ENCODE results near the gene RELA.
"Not testable (repeated sequence)": the region's sequence is repeated elsewhere in the genome, so short reads cannot be mapped to it uniquely, and the experiment has no call there.

RELA gene

DNA sequence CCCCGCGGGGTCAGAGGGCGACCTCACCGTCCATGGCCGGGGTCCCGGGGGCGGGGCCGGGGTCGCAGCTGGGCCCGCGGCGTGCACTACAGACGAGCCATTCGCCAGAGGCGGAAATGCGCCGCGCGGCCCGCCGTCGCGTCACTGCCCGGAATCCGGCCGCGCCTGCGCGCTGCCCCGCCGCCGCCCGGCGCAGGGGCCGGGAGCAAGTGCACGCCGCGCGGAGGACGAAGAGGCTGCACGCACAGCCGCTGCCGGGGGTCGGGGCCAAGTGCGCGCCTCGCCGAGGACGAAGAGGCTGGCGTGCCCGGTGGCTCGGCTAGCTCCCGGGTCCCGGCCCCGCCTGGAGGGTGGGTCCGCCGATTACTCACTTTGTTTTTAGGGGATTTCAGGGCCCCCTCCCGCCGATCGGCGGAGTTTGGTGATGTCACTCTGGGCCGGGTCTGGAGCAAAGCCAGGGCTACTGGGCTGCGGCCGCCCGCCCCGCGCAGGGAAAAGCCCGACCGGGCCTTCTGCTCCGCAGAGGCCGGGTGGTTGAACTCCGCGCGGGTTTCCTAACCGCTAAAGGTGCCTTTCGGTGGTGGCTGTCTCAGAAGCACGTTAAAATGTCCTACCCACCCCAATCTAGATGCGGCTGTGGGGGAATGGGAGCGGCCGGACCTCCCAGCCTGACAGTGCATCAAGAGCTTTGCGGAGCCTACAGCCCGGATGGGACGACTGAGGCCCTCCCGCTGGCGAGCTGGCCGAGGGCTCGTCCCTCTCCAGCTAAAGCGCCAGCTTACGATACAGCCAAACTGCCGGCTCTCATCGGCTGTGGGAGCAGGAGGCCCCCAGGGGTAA, at the start of gene RELA:
Gene RELA (minus strand): TSS at position 118 of the 840 bp plus-strand sequence. CDS start 84 bp downstream, at position 34.
- peak; percentile 94 for DNase-seq (ENCODE audit: insufficient read length, low spot score)
- peak; percentile 98 for FAIRE-seq

DNA sequence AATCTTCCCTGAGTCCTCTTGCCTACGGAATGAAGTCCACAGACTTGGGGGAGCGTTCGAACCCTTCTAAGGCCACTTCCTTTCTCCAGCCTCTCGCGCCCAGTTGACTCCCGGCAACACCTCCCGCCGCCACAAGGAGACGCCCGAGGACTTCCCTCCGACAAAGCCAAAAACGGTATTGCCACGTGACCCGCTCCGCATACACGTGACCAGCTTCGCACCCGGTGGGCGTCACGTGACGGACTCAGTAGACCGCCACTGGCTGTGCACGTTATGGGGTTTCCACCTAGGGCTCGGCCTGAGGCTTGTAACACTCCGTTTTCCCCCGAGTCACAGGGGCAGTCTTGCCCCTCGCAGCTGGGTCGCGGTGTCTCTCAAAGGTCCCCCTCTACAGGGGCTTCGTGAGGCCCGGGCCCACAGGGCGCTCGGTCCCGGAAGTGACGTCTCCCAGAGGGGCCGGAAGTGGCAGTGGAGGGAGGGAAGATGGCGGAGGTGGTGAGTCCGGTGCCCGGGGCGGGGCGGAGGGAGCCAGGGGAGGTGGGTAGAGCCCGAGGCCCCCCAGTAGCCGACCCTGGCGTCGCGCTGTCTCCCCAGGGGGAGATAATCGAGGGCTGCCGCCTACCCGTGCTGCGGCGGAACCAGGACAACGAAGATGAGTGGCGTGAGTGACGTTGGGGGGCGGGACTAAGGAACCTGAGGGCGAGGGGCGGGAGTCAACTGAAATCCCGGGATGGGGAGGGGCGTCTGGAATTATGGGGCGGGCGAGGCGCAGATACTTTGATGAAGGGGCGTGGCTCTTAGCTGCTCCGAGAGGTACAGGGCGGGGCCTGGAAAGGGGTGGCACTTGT, 49.3 kb upstream of the RELA start, which contains the start of gene KAT5:
Gene KAT5 (plus strand): TSS at position 468 of the 848 bp plus-strand sequence. CDS start 16 bp downstream, at position 484.
- DNase-seq (ENCODE audit: insufficient read length, low spot score) (peak; percentile 99), FAIRE-seq (peak; percentile 99)

DNA sequence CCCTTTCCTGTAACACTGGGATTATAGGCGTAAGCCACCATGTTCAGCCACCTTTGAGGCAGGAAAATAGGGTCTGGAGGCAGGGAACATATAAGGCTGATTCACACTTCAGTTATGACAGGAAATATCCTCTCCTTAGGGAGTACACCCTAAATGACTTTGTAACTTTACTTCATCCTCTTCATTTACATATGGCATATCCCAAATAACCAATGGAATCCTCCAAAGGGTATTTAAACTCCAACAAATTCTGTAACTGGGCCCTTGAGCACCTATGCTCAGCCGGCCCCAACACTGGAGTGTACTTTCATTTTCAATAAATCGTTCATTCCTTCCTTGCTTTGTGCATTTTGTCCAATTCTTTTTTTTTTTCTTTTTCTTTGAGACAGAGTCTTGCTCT, 47.7 kb upstream of the RELA start:
- FAIRE-seq (no peak), DNase-seq (ENCODE audit: insufficient read length, low spot score) (no peak)

DNA sequence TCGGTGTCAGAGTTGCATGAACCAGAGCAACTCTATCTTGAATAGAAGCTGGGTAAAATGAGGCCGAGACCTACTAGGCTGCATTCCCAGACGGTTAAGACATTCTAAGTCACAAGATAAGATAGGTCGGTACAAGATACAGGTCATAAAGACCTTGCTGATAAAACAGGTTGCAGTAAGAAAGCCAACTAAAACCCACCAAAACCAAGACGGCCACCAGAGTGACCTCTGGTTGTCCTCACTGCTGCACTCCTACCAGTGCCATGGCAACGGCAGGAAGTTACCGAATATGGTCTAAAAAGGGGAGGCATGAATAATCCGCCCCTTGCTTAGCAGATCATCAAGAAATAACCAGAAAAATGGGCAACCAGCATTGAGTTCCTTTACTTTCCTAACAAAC, 46.9 kb upstream of the RELA start:
- FAIRE-seq (no peak), DNase-seq (ENCODE audit: insufficient read length, low spot score) (no peak)

DNA sequence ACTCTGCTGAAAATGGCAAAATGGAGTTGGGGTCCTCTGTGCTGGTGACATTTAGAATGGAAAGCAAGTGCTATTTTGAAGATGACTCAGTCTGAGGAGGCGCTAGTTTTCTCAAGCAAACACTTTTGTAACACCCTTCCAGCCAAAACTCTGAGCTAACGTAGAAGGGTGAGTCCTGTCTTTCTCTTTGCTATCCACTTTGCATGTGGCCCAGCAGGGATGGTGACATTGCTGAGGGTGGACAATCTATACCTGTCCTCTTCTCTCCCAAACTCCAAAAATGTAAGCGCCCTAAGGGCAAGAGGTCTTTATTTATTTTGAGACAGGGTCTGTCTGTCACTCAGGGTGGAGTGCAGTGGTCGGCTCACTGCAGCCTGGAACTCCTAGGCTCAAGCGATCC, 45.7 kb upstream of the RELA start:
- DNase-seq (ENCODE audit: insufficient read length, low spot score), result no peak

DNA sequence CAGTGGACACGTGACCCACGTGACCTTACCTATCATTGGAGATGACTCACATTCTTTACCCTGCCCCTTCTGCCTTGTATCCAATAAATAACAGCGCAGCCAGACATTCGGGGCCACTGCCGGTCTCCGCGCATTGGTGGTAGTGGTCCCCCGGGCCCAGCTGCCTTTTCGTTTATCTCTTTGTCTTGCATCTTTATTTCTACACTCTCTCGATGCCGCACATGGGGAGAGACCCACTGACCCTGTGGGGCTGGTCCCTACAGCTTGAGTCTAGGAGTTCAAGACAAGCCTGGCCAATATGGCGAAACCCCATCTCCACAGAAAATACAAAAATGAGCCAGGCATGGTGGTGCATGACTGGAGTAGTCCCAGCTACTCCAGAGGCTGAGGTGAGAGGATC, 44.3 kb upstream of the RELA start:
- FAIRE-seq; DNase-seq (ENCODE audit: insufficient read length, low spot score): not testable (repeated sequence)

More for the DNA sequence above, 45.7 kb upstream of the RELA start:
- no peak for FAIRE-seq

DNA sequence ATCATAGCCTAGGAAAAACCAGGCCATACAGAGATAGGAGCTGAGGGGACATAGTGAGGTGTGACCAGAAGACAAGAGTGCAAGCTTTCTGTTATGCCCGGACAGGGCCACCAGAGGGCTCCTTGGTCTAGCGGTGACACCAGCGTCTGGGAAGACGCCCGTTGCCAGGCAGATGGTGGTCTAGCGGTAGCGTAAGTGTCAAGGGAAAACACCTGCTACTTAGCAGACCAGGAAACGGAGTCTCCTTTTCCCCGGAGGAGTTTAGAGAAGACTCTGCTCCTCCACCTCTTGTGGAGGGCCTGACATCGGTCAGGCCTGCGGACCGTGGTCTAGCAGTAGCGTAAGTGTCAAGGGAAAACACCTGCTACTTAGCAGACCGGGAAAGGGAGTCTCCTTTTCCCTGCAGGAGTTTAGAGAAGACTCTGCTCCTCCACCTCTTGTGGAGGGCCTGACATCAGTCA, 43.6 kb upstream of the RELA start:
- FAIRE-seq, result not testable (repeated sequence)

DNA sequence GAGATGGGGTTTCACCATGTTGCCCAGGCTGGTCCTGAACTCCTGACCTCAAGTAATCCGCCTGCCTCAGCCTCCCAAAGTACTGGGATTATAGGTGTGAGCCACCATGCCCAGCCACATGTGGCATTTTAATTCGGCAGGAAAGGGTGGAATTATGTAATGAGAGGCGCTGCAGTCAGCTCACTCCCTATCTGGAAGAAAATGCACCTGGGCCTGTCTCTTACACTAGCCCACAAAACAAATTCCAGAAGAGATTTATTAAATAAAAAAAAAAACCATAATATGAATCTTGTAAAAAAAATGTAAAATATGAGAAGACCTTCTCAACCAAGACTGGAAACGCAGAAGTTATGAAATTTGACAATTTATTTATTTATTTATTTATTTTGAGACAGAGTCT, 41.1 kb upstream of the RELA start:
- DNase-seq (ENCODE audit: insufficient read length, low spot score), result no peak
- no peak for FAIRE-seq

More for the DNA sequence above, 43.6 kb upstream of the RELA start:
- DNase-seq (ENCODE audit: insufficient read length, low spot score), result not testable (repeated sequence)

DNA sequence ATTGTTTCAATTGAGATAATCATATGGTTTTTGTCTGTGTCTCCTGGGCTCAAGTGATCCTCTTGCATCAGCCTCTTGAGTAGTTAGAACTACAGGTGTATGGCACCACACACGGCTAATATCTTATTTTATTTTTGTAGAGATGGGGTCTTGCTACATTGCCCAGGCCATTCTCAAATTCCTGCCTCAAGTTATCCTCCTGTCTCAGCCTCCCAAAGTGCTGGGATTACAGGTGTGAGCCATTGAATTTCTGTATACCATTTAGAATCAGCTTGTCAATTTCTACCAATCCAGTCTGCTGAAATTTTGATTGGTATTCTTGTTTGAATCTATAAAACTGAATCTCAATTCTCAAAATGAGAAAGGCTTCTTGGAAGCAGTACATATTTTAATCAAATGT, 39.0 kb upstream of the RELA start:
- FAIRE-seq, result no peak
- DNase-seq (ENCODE audit: insufficient read length, low spot score), result no peak

DNA sequence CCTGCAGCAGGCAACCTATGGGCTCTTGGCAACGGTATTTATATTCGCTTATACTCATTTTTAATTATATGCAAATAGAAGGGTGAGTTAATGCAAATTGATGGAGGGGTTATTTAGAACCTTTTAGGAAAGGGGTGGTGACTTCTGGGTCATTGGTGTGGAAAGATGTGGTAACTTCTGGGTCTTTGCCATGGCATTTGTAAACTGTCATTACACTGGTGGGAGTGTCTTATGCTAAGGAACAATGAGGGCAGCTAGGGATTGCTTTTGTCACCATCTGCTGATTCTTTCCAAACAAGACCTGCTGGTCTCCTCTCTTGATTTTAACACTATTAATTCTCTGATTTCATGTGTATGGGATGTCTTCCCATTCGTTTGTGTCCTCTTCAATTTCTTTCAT, 37.7 kb upstream of the RELA start:
- FAIRE-seq, result no peak
- no peak for DNase-seq (ENCODE audit: insufficient read length, low spot score)

DNA sequence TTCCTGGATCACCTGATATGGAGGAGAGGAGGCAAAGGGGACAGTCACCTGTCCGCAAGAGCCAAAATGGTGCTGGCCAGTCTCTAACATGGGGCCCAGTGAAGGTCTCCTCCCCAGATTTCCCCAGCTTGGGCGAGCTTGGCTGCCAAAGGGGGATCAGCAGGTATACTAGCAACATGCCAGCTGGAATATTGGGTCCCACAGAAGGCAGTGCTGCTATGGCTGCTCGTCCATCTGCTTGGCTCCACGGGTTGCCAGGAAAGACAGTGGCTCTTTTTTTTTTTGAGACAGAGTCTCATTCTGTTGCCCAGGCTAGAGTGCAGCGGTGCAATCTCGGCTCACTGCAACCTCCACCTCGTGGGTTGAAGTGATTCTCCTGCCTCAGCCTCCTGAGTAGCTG, 36.6 kb upstream of the RELA start:
- DNase-seq (ENCODE audit: insufficient read length, low spot score) (no peak), FAIRE-seq (no peak)

DNA sequence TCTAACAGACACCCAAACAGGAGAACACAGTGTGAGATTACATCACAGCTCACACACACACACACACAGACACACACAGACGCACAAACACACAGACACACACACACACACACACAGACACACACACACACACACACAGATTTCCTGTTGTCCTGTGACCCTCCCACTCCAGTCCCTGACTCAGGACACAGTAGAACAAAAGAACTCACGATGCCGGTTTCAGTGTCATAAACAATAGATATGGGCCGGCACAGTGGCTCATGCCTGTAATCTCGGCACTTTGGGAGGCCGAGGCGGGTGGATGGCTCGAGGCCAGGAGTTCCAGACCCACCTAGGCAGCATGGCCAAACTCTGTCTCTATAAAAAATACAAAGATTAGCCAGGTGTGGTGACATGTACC, 35.5 kb upstream of the RELA start:
- DNase-seq (ENCODE audit: insufficient read length, low spot score) (no peak), FAIRE-seq (peak; percentile 54)

DNA sequence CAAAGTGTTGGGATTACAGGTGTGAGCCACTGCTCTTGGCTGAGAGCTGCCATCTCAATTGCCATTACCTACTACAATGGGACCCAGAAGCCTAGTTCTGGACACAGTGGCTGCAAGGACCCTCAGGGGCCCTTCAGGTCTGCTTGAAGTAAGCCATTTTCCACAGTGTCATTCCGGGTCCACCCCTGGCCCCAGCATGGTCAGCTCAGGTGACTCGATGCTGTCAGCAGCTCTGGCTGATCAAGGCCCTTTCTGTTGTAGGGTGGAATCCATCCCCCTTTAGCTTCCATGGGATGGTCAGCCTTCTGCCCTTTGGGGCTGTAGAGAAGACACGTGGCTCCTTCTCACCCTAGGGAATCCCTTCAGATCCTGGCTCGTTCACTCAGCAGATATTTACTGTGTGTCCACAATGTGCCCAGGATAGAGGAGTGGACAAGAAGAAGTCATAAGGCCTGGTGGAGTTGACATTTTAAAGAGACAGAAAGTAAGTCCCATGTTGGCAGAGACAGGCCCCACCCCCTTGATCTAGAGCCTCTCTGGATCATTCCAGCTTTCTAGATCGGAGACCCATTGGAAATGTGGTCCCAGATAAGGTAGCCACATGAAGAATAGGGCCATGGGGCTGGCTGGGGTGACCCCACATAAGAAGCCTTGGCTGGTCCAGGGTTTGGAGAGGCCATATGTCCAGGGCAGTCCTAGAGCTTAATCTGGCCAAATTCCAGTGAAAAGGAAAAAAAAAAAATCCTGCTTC, 34.3 kb upstream of the RELA start:
- DNase-seq (ENCODE audit: insufficient read length, low spot score) (no peak), FAIRE-seq (no peak)

DNA sequence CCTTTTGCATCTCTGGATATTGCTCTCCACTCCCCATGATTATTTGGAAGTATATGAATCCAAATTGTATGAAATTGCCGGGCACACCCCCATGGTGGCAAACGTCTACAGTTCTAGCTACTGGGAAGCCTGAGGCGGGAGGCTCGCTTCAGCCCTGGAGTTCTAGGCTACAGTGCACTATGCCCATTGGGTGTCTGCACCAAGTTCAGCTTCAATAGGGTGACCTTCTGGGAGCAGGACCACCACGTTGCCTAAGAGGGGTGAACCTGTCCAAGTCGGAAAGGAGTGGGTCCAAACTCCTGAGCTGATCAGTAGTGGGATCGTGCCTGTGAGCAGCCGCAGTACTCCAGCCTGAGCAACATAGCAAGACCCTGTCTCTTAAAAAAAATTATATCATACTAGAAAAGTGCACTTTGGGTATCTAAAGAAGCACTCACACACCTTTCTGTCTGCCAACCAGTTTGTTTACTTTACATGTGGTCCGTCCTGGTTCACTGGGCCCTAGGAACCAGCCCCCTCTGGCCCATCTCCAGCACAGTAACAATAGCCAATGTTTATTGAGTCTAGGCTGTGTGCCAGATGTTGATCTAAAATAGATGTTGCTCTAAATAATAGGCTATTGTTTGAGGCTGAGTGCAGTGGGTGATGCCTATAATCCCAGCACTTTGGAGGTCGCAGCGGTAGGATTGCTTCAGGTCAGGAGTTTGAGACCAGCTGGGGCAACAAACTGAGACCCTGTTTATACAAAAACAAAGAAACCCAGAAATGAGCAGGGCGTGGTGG, 32.9 kb upstream of the RELA start:
- DNase-seq (ENCODE audit: insufficient read length, low spot score), result no peak
- FAIRE-seq, result no peak

DNA sequence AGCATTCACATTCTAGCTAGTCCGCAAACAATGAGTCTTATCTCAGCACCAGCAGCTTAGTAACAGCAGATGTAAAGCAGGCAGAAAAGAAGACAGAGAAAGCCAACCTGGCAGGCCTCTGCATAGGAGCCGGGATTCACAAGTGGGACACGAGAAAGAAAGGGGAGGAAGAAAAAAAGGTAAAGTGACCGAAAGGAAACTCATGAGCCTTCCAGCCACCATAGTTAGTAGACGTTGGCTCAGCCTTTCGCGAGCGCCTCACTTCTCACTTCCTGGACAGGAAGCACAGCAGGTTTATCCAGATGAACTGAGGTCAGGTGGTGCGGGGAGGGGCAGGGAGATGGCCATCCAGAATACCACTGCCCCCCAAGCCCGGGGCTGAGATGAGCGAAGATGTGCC, 29.7 kb upstream of the RELA start:
- DNase-seq (ENCODE audit: insufficient read length, low spot score) (no peak), FAIRE-seq (no peak)

DNA sequence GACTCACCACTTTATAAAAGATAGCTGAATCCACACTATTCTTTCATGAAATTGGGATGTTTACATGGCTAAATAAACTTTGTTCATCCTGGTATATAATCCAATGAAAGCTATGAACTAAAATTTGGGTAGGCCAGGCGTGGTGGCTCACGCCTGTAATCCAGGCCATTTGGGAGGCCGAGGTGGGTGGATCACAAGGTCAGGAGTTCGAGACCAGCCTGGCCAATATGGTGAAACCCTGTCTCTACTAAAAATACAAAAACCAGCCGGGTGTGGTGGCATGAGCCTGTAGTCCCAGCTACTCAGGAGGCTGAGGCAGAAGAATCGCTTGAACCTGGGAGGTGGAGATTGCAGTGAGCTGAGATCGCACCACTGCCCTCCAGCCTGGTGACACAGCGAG, 29.1 kb upstream of the RELA start:
- not testable (repeated sequence) for FAIRE-seq; DNase-seq (ENCODE audit: insufficient read length, low spot score)

DNA sequence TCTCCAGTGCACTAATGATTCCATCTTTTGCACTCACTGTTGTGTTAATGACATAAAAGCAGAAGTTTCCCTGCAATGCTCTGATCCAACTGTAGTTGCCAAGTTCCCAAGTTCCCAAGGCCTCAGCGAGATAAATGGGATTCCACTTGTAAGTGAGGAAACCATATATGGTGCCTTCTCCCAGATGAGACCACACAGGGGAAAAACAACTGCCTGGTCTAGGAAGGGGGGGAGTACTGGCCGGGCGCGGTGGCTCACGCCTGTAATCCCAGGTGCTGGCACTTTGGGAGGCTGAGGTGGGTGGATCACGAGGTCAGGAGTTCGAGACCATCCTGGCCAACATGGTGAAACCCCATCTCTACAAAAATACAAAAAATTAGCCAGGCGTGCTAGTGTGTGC, 23.3 kb upstream of the RELA start:
- FAIRE-seq, result no peak
- DNase-seq (ENCODE audit: insufficient read length, low spot score), result no peak

DNA sequence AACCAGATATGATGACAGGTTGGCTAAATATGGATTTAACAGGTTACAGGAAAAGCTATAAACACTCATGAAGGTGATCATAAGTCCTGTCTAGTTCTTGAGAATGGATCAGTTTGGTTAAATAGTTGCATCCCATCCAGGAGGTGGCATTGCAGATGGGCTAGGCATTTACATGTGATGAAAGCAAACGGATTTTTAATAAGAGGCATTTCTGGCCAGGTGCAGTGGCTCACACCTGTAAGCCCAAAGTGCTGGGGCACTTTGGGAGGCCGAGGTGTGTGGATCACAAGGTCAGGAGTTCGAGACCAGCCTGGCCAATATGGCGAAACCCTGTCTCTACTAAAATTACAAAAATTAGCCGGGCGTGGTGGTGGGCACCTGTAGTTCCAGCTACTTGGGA, 20.8 kb upstream of the RELA start:
- DNase-seq (ENCODE audit: insufficient read length, low spot score); FAIRE-seq: not testable (repeated sequence)

DNA sequence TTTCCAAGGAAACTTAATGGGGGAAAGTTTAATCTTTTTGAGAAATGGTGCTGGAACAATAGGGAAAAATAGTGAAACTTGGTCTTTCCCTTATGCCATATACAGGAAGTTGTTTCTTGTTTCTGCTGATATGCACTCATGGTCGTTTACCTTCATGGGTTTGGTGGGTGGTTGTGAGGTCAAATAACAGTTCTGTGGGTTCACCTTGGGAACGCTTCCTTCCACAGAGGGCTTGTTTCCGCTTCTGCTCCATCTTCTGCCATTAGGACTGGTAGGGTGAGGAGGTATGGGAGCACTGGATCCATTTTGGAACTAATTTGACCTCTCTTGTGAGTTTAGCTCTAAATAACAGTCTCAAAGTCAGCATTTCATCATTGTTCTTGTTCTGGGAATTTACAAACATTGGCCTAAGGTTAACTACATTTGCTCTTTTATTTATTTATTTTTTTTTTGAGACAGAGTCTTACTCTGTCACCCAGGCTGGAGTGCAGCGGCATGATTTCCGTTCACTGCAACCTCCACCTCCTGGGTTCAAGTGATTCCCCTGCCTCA, 17.6 kb upstream of the RELA start:
- no peak for DNase-seq (ENCODE audit: insufficient read length, low spot score)
- FAIRE-seq, result no peak

DNA sequence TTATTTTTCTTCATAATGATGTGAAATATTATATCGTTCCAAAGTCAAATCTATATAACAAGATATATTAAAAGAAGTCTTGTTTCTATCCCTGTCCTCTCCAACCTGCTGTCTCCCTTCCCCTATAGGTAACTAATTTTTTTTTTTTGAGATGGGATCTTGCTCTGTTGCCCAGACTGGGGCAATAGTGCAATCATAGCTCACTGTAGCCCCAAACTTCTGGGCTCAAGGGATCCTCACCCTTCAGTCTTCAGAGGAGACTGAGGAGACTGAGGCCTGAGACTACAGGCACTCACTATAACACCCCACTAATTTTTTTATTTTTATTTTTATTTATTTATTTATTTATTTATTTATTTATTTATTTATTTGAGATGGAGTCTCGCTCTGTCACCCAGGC, 10.3 kb upstream of the RELA start:
- FAIRE-seq (no peak), DNase-seq (ENCODE audit: insufficient read length, low spot score) (no peak)

Data from HTR-8/SVneo (cell line).